CD14-positive monocyte (primary cell): ENCODE data around the gene KCNJ4. TPM values are rescaled to one million over a fixed set of nuclear protein-coding genes. Genes with fewer than 3 reads are reported as not detected.

Experiments used
- DNase-seq, 3 donors: peaks; one replicate each; pipeline ENCODE4 v3.0.0-alpha.2; 2011 to 2022
- H2AFZ ChIP-seq: 2 replicates; pipeline ENCODE4 v1.6.0; 2012; ENCODE audit warnings: mild to moderate bottlenecking, low read depth, low read length, inconsistent platforms; ENCODE audit not compliant: insufficient read depth, poor library complexity, severe bottlenecking
- H3K27ac ChIP-seq, 2 donors: 1 replicate in 1 of 2; 2 replicates in 1 of 2; pipeline ENCODE4 v1.5.1; 2012 to 2013; ENCODE audit warnings: low read length in 2 of 2, control low read depth in 1 of 2, inconsistent platforms in 1 of 2, low read depth in 1 of 2, mild to moderate bottlenecking in 1 of 2
- H3K27me3 ChIP-seq, 2 donors: one replicate each; pipeline versions ENCODE4 v1.6.0 to v1.6.1; 2011 to 2013; ENCODE audit warnings: low read length in 2 of 2; ENCODE audit not compliant: control insufficient read depth in 2 of 2, insufficient read depth in 2 of 2
- H3K36me3 ChIP-seq, 2 donors: replicated peaks in 1 of 2; 1 replicate in 1 of 2; 2 replicates in 1 of 2; pipeline versions ENCODE4 v1.5.1 to v1.6.1; 2012 to 2013; ENCODE audit warnings: low read length in 2 of 2, control low read depth in 1 of 2, inconsistent platforms in 1 of 2, mild to moderate bottlenecking in 1 of 2; ENCODE audit not compliant: insufficient read depth in 2 of 2, control insufficient read depth in 1 of 2
- H3K4me1 ChIP-seq, 2 donors: 1 replicate in 1 of 2; 2 replicates in 1 of 2; pipeline versions ENCODE4 v1.5.1 to v1.6.1; 2012 to 2013; ENCODE audit warnings: low read length in 2 of 2, control low read depth in 1 of 2, inconsistent platforms in 1 of 2, mild to moderate bottlenecking in 1 of 2, moderate library complexity in 1 of 2; ENCODE audit not compliant: insufficient read depth in 2 of 2, control insufficient read depth in 1 of 2
- H3K4me2 ChIP-seq: replicated peaks from 2 replicates; pipeline ENCODE3; 2012; ENCODE audit warnings: low read length, moderate library complexity, mild to moderate bottlenecking; ENCODE audit not compliant: poor library complexity, severe bottlenecking; ENCODE audit errors: extremely low read depth
- H3K4me3 ChIP-seq, 3 experiments: fragments of 200-600 bp in 1 of 3; sonication (generic) in 1 of 3; replicated peaks in 1 of 3; 1 replicate in 2 of 3; 2 replicates in 1 of 3; pipeline ENCODE4 v1.5.1; 2011 to 2013; ENCODE audit warnings: low read length in 3 of 3, mild to moderate bottlenecking in 3 of 3, control low read depth in 2 of 3, low read depth in 2 of 3, inconsistent platforms in 1 of 3, moderate library complexity in 1 of 3
- H3K79me2 ChIP-seq: 2 replicates; pipeline ENCODE4 v1.6.0; 2012; ENCODE audit warnings: mild to moderate bottlenecking, control low read depth, inconsistent platforms, low read length, moderate library complexity; ENCODE audit not compliant: insufficient read depth
- H3K9ac ChIP-seq: 2 replicates; pipeline ENCODE4 v1.6.0; 2017; ENCODE audit warnings: low read length, mild to moderate bottlenecking; ENCODE audit not compliant: insufficient read depth, poor library complexity, severe bottlenecking
- H3K9me3 ChIP-seq, 2 donors: replicated peaks in 1 of 2; 1 replicate in 1 of 2; 2 replicates in 1 of 2; pipeline versions ENCODE4 v1.5.1 to v1.6.1; 2012 to 2013; ENCODE audit warnings: low read length in 2 of 2, control low read depth in 1 of 2; ENCODE audit not compliant: control insufficient read depth in 1 of 2, insufficient read depth in 1 of 2
- H4K20me1 ChIP-seq: 2 replicates; pipeline ENCODE4 v1.6.0; 2012; ENCODE audit warnings: mild to moderate bottlenecking, low read length, control low read depth, moderate library complexity; ENCODE audit not compliant: insufficient read depth
- H3K27ac Mint-ChIP-seq, 7 donors: one replicate each; pipeline ENCODE4 v1.8.0; 2020; ENCODE audit warnings: mild to moderate bottlenecking in 7 of 7, mixed read lengths in 7 of 7, moderate library complexity in 6 of 7, inconsistent platforms in 2 of 7
- H3K27me3 Mint-ChIP-seq, 3 donors: one replicate each; pipeline ENCODE4 v1.8.0; 2021 to 2022; ENCODE audit warnings: low read depth in 3 of 3, mild to moderate bottlenecking in 3 of 3, mixed read lengths in 3 of 3, moderate library complexity in 3 of 3, inconsistent platforms in 1 of 3
- H3K36me3 Mint-ChIP-seq, 2 donors: one replicate each; pipeline ENCODE4 v1.8.0; 2020; ENCODE audit warnings: mixed read lengths in 2 of 2, inconsistent platforms in 1 of 2, mild to moderate bottlenecking in 1 of 2
- H3K4me1 Mint-ChIP-seq: one replicate; pipeline ENCODE4 v1.8.0; 2020; ENCODE audit warnings: mild to moderate bottlenecking, mixed read lengths
- H3K4me3 Mint-ChIP-seq, 2 donors: one replicate each; pipeline ENCODE4 v1.8.0; 2020; ENCODE audit warnings: mild to moderate bottlenecking in 2 of 2, mixed read lengths in 2 of 2, moderate library complexity in 1 of 2
- H3K9me3 Mint-ChIP-seq, 7 donors: one replicate each; pipeline ENCODE4 v1.8.0; 2020 to 2022; ENCODE audit warnings: mixed read lengths in 7 of 7, mild to moderate bottlenecking in 6 of 7, moderate library complexity in 6 of 7, inconsistent platforms in 2 of 7
- WGBS: methylation state at CpG from one replicate; pipeline ENCODE4 v1.1.5; 2013; ENCODE audit warnings: missing lambda C conversion rate; ENCODE audit not compliant: insufficient coverage; 5-methylcytosine and 5-hydroxymethylcytosine counted together
- intact Hi-C, 2 donors: fragments of 100-400 bp; cut with micrococcal nuclease; formaldehyde crosslinking; loops; one replicate each; pipeline versions ENCODE4 v1.15.0 to v1.15.1; 2023
- polyA plus RNA-seq, 3 donors: library from polyadenylated mRNA; depleted of rRNA in 1 of 3; unstranded in 2 of 3; stranded (reverse) in 1 of 3; fragments of 300-500 nt in 2 of 3; fragments of >200 nt in 1 of 3; fragmentation: Illumina TruSeq in 2 of 3; gene quantifications; 1 replicate in 2 of 3; 2 replicates in 1 of 3; pipeline ENCODE4 v1.2.3, GENCODE V29; 2012 to 2021
- TF ChIP-seq, protein P1 (sequence below): fragments of 200-600 bp; IDR thresholded peaks from one replicate; pipeline ENCODE4 v1.8.0; 2022; ENCODE audit warnings: antibody characterized with exemption, mild to moderate bottlenecking

The KCNJ4 gene
- polyA plus RNA-seq, 3 donors: not detected

DNA sequence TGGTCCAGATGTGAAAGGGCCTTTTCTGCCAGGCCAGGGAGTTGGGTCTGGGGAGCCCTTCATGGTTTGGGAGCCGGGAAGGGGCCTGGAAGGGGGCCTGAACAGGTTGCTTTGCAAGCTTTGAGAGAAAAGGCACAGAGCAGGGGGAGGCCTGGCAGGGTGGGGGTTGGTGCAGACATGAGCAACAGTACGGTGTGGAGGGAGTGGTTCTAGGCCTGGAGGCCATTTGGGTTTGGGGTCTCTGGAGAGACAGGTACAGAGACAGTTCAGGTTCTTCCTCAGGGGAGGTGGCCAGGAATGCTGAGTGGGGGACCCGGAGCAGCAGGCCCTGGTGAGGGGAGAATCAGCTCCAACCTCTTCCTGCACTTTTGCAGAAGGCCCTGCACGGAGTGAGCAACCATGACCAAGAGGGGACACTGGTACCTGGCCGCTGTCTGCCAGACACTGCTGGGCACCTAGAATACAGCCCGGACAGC is 14.3 kb upstream of the KCNJ4 start:
- H3K36me3 Mint-ChIP-seq: peaks cover 0 to 6% of the 10 kb centered on the region in 2 donors
- H3K9ac ChIP-seq: no peak overlapping the region
- intact Hi-C loops: no loop called here
- peaks cover 0 to 15% (median 5%) of the 10 kb centered on the region in 7 donors for H3K9me3 Mint-ChIP-seq
- H3K9me3 ChIP-seq: peaks cover 0 to 6% of the 10 kb centered on the region in 2 donors
- H3K4me2 ChIP-seq: no peak overlapping the region
- DNase-seq: peak in 1 of 3 donors; percentile 1
- peaks cover 9% of the 10 kb centered on the region for H3K4me1 Mint-ChIP-seq
- no peaks in the 10 kb centered on the region for H3K36me3 ChIP-seq
- H3K27ac Mint-ChIP-seq: no peak overlapping the region
- peak overlapping the region in 1 of 2 donors; percentile 46 for H3K4me3 Mint-ChIP-seq
- H3K4me3 ChIP-seq: no peak overlapping the region
- no peaks in the 10 kb centered on the region for H4K20me1 ChIP-seq
- H2AFZ ChIP-seq: no peak overlapping the region
- H3K27me3 ChIP-seq: peaks cover 14 to 46% of the 10 kb centered on the region in 2 donors
- H3K79me2 ChIP-seq: no peaks in the 10 kb centered on the region
- no peak overlapping the region for H3K27ac ChIP-seq
- H3K4me1 ChIP-seq: peaks cover 7 to 12% of the 10 kb centered on the region in 2 donors
- TF ChIP-seq, protein P1, sequence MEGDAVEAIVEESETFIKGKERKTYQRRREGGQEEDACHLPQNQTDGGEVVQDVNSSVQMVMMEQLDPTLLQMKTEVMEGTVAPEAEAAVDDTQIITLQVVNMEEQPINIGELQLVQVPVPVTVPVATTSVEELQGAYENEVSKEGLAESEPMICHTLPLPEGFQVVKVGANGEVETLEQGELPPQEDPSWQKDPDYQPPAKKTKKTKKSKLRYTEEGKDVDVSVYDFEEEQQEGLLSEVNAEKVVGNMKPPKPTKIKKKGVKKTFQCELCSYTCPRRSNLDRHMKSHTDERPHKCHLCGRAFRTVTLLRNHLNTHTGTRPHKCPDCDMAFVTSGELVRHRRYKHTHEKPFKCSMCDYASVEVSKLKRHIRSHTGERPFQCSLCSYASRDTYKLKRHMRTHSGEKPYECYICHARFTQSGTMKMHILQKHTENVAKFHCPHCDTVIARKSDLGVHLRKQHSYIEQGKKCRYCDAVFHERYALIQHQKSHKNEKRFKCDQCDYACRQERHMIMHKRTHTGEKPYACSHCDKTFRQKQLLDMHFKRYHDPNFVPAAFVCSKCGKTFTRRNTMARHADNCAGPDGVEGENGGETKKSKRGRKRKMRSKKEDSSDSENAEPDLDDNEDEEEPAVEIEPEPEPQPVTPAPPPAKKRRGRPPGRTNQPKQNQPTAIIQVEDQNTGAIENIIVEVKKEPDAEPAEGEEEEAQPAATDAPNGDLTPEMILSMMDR: no peak
- WGBS: 97% methylated on average over 5 of the region's 6 CpGs
- peaks cover 49 to 65% (median 60%) of the 10 kb centered on the region in 3 donors for H3K27me3 Mint-ChIP-seq

DNA sequence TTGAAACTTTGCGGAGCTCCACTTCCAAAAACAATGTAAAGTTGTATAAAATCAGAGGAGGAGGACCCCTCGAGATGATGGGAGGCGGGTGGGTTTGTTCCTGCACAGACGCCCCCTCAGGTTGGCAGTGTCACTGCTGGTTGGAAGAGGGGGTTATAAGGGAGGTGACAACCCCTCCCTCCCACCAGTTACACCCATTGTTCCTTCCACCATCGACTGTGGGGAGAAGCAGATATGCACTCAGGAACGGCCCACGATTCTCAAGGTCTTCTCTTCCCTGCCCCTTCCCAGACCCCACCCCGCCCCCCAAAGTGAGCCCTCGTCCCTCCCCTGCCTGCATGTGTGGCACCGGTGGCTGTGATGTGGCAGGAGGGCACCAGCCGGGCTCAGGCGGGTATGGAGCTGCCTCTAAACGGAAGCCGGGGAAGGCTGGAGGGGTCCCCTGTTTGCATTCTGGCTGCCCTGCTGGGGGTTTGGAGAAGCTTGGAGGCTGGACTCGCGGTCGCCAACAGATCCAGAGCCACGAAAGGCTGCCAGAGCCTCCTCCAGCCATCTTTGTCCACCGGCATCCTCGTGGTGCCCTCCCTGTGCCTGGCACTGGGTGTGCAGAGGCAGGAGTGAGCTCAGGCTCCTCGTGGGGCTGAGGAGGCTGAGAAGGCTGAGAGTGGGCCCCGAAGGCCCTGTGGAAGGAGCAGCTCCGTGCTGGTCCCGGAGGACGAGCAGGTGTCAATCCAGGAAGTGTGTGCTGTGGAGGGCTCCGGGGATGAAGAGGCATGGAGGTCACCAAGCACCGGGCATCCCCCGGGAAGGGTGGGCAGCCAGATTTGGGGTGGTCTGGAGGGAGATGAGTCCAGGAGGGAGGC is 13.7 kb upstream of the KCNJ4 start:
- TF ChIP-seq, protein P1: no peak
- Histone ChIP-seq H2AFZ (peak overlapping the region; percentile 62), H3K27me3 (peaks cover 20 to 53% of the 10 kb centered on the region in 2 donors), H3K4me3 (peak overlapping the region in 1 of 3 experiments; percentile 58), H3K79me2 (no peaks in the 10 kb centered on the region), H4K20me1 (no peaks in the 10 kb centered on the region), H3K9me3 (peaks cover 0 to 11% of the 10 kb centered on the region in 2 donors), H3K4me2 (peak overlapping the region; percentile 66), H3K9ac (peak overlapping the region; percentile 42), H3K27ac (no peak overlapping the region), H3K4me1 (peaks cover 7 to 12% of the 10 kb centered on the region in 2 donors), H3K36me3 (no peaks in the 10 kb centered on the region)
- peak in 1 of 3 donors; percentile 2 for DNase-seq
- no peak overlapping the region for H3K27ac Mint-ChIP-seq
- peaks cover 56 to 67% (median 63%) of the 10 kb centered on the region in 3 donors for H3K27me3 Mint-ChIP-seq
- H3K9me3 Mint-ChIP-seq: peaks cover 0 to 19% (median 6%) of the 10 kb centered on the region in 7 donors
- peaks cover 9% of the 10 kb centered on the region for H3K4me1 Mint-ChIP-seq
- H3K4me3 Mint-ChIP-seq: peak overlapping the region; percentile 62 to 87
- intact Hi-C loops: no loop called here
- 88% methylated on average over 19 of the region's 28 CpGs for WGBS
- peaks cover 0 to 6% of the 10 kb centered on the region in 2 donors for H3K36me3 Mint-ChIP-seq
